HL-60 (cell line): Measurements from ENCODE around the gene GREM1.

Experiments used
- GABPA ChIP-seq: IDR thresholded peaks from 2 replicates; pipeline ENCODE4 v1.6.1; 2012; ENCODE audit warnings: low read depth
- POLR2AphosphoS5 ChIP-seq: IDR thresholded peaks from 2 replicates; pipeline ENCODE4 v1.6.1; 2012; ENCODE audit warnings: low read depth
- TF ChIP-seq, protein P1 (sequence below): IDR thresholded peaks from one replicate; pipeline ENCODE4 v1.5.1; 2011; ENCODE audit warnings: low read length, control low read depth, inconsistent platforms; ENCODE audit not compliant: insufficient read depth

DNA sequence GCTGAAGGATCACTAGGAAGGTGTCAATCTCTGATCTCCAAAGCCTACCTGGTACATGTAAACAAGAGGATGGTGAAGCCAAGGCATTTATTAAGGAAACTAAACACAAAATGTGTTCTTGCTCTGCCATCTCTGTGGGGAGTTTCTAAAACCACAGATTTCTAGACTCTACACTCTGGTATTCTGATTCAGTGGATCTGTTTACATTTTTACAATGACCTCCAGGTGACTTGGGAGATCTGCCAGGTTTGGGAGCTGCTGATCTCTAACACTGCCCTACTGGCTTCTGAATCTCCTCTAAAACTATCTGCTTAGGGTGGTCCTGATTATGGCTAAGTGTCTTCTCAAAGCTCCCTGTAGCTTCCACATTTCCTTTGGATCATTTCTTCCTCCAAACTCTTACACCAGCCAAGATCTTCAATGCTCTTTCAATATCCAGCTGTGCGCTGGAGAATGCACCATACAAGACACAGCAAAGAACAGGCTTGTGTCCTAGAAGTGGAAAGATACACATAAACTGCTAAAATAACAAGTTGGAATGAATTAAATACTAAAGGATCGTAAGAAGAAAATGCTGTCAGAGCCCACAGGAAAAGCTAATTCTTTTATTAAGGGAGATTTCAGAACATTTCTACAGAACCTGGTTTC lies 72.7 kb downstream of the GREM1 start:
- TF ChIP-seq, protein P1, sequence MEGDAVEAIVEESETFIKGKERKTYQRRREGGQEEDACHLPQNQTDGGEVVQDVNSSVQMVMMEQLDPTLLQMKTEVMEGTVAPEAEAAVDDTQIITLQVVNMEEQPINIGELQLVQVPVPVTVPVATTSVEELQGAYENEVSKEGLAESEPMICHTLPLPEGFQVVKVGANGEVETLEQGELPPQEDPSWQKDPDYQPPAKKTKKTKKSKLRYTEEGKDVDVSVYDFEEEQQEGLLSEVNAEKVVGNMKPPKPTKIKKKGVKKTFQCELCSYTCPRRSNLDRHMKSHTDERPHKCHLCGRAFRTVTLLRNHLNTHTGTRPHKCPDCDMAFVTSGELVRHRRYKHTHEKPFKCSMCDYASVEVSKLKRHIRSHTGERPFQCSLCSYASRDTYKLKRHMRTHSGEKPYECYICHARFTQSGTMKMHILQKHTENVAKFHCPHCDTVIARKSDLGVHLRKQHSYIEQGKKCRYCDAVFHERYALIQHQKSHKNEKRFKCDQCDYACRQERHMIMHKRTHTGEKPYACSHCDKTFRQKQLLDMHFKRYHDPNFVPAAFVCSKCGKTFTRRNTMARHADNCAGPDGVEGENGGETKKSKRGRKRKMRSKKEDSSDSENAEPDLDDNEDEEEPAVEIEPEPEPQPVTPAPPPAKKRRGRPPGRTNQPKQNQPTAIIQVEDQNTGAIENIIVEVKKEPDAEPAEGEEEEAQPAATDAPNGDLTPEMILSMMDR: no peak
- TF ChIP-seq POLR2AphosphoS5: no peak
- no peak for TF ChIP-seq GABPA
